K562 (cell line): ENCODE measurements around the gene POLD1. TPM values are rescaled to one million over a fixed set of nuclear protein-coding genes. Genes with fewer than 3 reads are reported as not detected.

ENCODE experiments used
- CBX1 ChIP-seq: sonication (generic); IDR thresholded peaks from 2 replicates; pipeline ENCODE4 v1.6.1; 2016; ENCODE audit warnings: antibody characterized with exemption, low read depth, mild to moderate bottlenecking
- CCAR2 ChIP-seq: fragments of 200-400 bp; formaldehyde crosslinking; IDR thresholded peaks from 2 replicates; pipeline ENCODE4 v1.6.1; 2017; ENCODE audit warnings: mild to moderate bottlenecking, low read depth, low read length
- CGGBP1 ChIP-seq: fragments of 250-450 bp; sonication (Bioruptor Pico); IDR thresholded peaks from 2 replicates; pipeline ENCODE4 v1.9.0; 2021; ENCODE audit warnings: mild to moderate bottlenecking
- CREB3 ChIP-seq: fragments of 450-650 bp; conservative IDR thresholded peaks from 2 replicates; pipeline ENCODE4 v1.6.1; 2016; ENCODE audit warnings: missing genetic modification characterization, low read depth, mild to moderate bottlenecking, missing compliant biosample characterization, moderate library complexity
- CXXC5 ChIP-seq: fragments of 250-450 bp; sonication (Bioruptor Pico); IDR thresholded peaks from 2 replicates; pipeline ENCODE4 v1.8.0; 2022; ENCODE audit warnings: inconsistent platforms, mild to moderate bottlenecking, moderate library complexity
- DACH1 ChIP-seq: fragments of 450-650 bp; IDR thresholded peaks from 2 replicates; pipeline ENCODE4 v1.6.1; 2018; ENCODE audit not compliant: partially characterized antibody
- KLF10 ChIP-seq: fragments of 250-450 bp; sonication (Bioruptor Pico); IDR thresholded peaks from 2 replicates; pipeline ENCODE4 v1.6.1; 2021; ENCODE audit warnings: matching md5 sums
- LCOR ChIP-seq: sonication (generic); formaldehyde crosslinking; IDR thresholded peaks from 2 replicates; pipeline ENCODE4 v1.8.0; 2022; ENCODE audit warnings: mild to moderate bottlenecking, missing genetic modification reagents
- MIER1 ChIP-seq: fragments of 450-650 bp; IDR thresholded peaks from 2 replicates; pipeline ENCODE4 v1.6.1; 2016; ENCODE audit warnings: antibody characterized with exemption, mild to moderate bottlenecking, low read depth
- MYBL2 ChIP-seq, 2 experiments: fragments of 450-650 bp in 1 of 2; sonication (generic) in 1 of 2; formaldehyde crosslinking in 1 of 2; IDR thresholded peaks; 2 replicates each; pipeline versions ENCODE4 v1.6.1 to v1.8.1; 2017 to 2022; ENCODE audit warnings: borderline replicate concordance in 1 of 2, inconsistent platforms in 1 of 2, low read depth in 1 of 2, mild to moderate bottlenecking in 1 of 2, missing genetic modification reagents in 1 of 2, moderate library complexity in 1 of 2
- NR0B1 ChIP-seq: fragments of 450-650 bp; IDR thresholded peaks from one replicate; pipeline ENCODE4 v1.6.1; 2018; ENCODE audit warnings: mild to moderate bottlenecking, moderate library complexity; ENCODE audit not compliant: partially characterized antibody
- NUFIP1 ChIP-seq: fragments of 450-650 bp; IDR thresholded peaks from 2 replicates; pipeline ENCODE4 v1.6.1; 2018; ENCODE audit not compliant: partially characterized antibody
- POLR2H ChIP-seq: IDR thresholded peaks from 2 replicates; pipeline ENCODE4 v1.6.1; 2016; ENCODE audit warnings: missing genetic modification characterization, low read depth, mild to moderate bottlenecking, control low read depth, missing compliant biosample characterization, moderate library complexity
- RFX7 ChIP-seq: fragments of 250-450 bp; sonication (Bioruptor Pico); IDR thresholded peaks from 2 replicates; pipeline ENCODE4 v1.5.1; 2021; ENCODE audit warnings: mild to moderate bottlenecking
- TAF7 ChIP-seq: fragments of 450-650 bp; IDR thresholded peaks from 2 replicates; pipeline ENCODE4 v1.6.1; 2016; ENCODE audit warnings: missing genetic modification characterization, missing compliant biosample characterization
- THAP7 ChIP-seq: fragments of 250-450 bp; sonication (Bioruptor Pico); IDR thresholded peaks from 2 replicates; pipeline ENCODE4 v1.5.0; 2021
- UBTF ChIP-seq, 2 experiments: IDR thresholded peaks; 2 replicates each; pipeline ENCODE4 v1.6.1; 2012; ENCODE audit warnings: improper control_type of control experiment in 2 of 2, low read depth in 2 of 2, low read length in 2 of 2, borderline replicate concordance in 1 of 2
- WHSC1 ChIP-seq: IDR thresholded peaks from one replicate; pipeline ENCODE4 v1.6.1; 2012; ENCODE audit warnings: low read length, control low read depth, inconsistent platforms
- ZNF232 ChIP-seq: sonication (generic); formaldehyde crosslinking; IDR thresholded peaks from 2 replicates; pipeline ENCODE4 v1.8.0; 2022; ENCODE audit warnings: mild to moderate bottlenecking, missing genetic modification reagents
- ZNF263 ChIP-seq: sonication (generic); formaldehyde crosslinking; IDR thresholded peaks from 2 replicates; pipeline ENCODE4 v1.8.0; 2022; ENCODE audit warnings: mild to moderate bottlenecking, missing genetic modification reagents, borderline replicate concordance
- ZNF408 ChIP-seq: fragments of 250-450 bp; sonication (Bioruptor Pico); IDR thresholded peaks from 2 replicates; pipeline ENCODE4 v1.4.0; 2020; ENCODE audit warnings: low read depth, mild to moderate bottlenecking, moderate library complexity
- ZNF76 ChIP-seq: fragments of 250-450 bp; sonication (Bioruptor Pico); IDR thresholded peaks from 2 replicates; pipeline ENCODE4 v1.4.0; 2020; ENCODE audit warnings: mild to moderate bottlenecking, moderate library complexity, borderline replicate concordance
- polyA plus RNA-seq, 8 experiments: library from polyadenylated mRNA; depleted of rRNA in 4 of 8; stranded (reverse) in 5 of 8; unstranded in 3 of 8; fragments of >200 nt; fragmentation: Nextera tagmentation in 2 of 8; fragmentation: Illumina TruSeq in 1 of 8; extraction: Ambion mirVana in 2 of 8; extraction: Trizol in 1 of 8; gene quantifications; 2 replicates each; pipeline versions ENCODE4 v1.2.1 to v1.2.3, GENCODE V29; 2011 to 2014; ENCODE audit warnings: inconsistent platforms in 1 of 8, missing spikeins in 1 of 8
- total RNA-seq, 7 experiments: library from RNA; depleted of rRNA in 6 of 7; stranded (reverse); fragments of >200 nt in 6 of 7; fragmentation: Illumina TruSeq in 2 of 7; extraction: Trizol in 2 of 7; gene quantifications; 2 replicates each; pipeline versions ENCODE4 v1.2.1 to v1.2.3, GENCODE V29; 2011 to 2021; ENCODE audit warnings: low replicate concordance in 1 of 7

The POLD1 gene
- total and polyA plus RNA-seq, 9 of the 15 experiments (the other 6 are each of a cell fraction or from before 2014, with no cell fraction given), result 1.3 to 312 (median 47.8) TPM

- no peak for TF ChIP-seq UBTF (IDR thresholded peaks at IDR 0.05; ENCODE audit: borderline replicate concordance in 1 of 2, low read depth in 2 of 2, low read length in 2 of 2)
- no peak for TF ChIP-seq MYBL2 (IDR thresholded peaks at IDR 0.05; ENCODE audit: low read depth)
- no peak for TF ChIP-seq MYBL2 (CRISPR knock-in tag; IDR thresholded peaks at IDR 0.05; ENCODE audit: borderline replicate concordance)
- no peak for TF ChIP-seq RFX7
- no peak for TF ChIP-seq KLF10 (CRISPR knock-in tag)
- no peak for TF ChIP-seq THAP7
- peak; percentile 62; the same call in 1 of the 2 replicates for TF ChIP-seq TAF7
- no peak for TF ChIP-seq NR0B1
- TF ChIP-seq NUFIP1, result no peak
- no peak for TF ChIP-seq CCAR2
- no peak; the same call in 1 of the 2 replicates for TF ChIP-seq ZNF76 (CRISPR knock-in tag)
- no peak for TF ChIP-seq WHSC1
- peak; percentile 68; the same call in 1 of the 2 replicates for TF ChIP-seq ZNF263 (CRISPR knock-in tag)
- TF ChIP-seq MIER1, result no peak
- no peak for TF ChIP-seq ZNF232
- peak; percentile 62; the same call in 1 of the 2 replicates for TF ChIP-seq LCOR (CRISPR knock-in tag)
- no peak for TF ChIP-seq CGGBP1 (CRISPR knock-in tag)
- peak; percentile 70; the same call in 1 of the 2 replicates for TF ChIP-seq CREB3 (tag)
- TF ChIP-seq CBX1, result no peak; the same call in 1 of the 2 replicates
- no peak for TF ChIP-seq POLR2H (tag)
- no peak for TF ChIP-seq ZNF408
- TF ChIP-seq CXXC5 (CRISPR knock-in tag), result peak; percentile 57; the same call in 1 of the 2 replicates
- no peak for TF ChIP-seq DACH1
Observed at GRCh38 chr19:50358483-50359327, 25.4 kb upstream of the POLD1 start (continued).
